SH-SY5Y (cell line): ENCODE results near the gene TBX18.

Experiments
- GATA2 ChIP-seq: IDR thresholded peaks from 2 replicates; pipeline ENCODE4 v1.6.1; 2011; ENCODE audit warnings: mild to moderate bottlenecking, low read depth, low read length
- GATA3 ChIP-seq: IDR thresholded peaks from 2 replicates; pipeline ENCODE4 v1.6.1; 2011; ENCODE audit warnings: low read depth, mild to moderate bottlenecking, low read length, moderate library complexity

- TF ChIP-seq GATA2 (no peak), GATA3 (no peak)
Observed at GRCh38 chr6:84776392-84776791, 12.0 kb upstream of the TBX18 start.
